ENCODE results near the gene CPNE8.
A peak's percentile ranks its signal among the peaks of the same experiment; 100 is the strongest.
"Not testable (repeated sequence)": the region's sequence is repeated elsewhere in the genome, so short reads cannot be mapped to it uniquely, and the experiment has no call there.

Gene CPNE8

GRCh38 chr12:38771871-38772270 lies 133.5 kb downstream of the CPNE8 start:
- intact Hi-C loops (cut with DNase I), result no loop called here
- DNase-seq, result no peak

DNA sequence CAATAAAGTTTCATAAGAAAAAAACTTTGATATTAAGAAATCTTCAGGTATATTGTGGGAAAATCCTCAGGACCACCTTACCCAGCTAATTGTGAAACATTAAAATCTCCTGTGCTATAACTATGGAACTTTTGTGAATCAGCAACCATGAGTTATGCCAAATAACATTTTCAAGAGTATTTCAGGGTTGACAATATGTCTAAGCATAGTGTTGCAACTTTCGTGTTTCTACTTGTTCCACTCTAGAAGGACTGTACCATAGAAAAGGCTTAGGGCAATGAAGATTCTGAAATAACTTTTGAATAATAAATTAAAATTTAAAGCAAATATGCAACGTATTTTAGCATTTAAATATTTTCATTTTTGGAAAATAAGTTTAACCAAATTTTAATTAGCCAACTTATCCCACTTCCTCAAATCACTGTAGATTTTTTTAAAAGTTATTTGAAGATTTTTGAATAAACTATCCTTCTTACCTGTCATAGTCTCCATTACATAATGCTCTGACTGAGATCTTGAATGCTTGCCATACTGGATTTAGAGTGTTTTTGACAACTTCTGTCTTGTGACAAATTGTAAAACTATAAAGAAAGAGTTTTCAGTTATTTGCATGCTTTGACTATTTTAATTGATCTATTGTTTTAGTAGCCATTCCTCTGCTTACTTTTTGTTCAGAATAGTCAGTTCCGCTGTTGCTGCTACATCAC lies 143.6 kb downstream of the CPNE8 start:
- DNase-seq, result no peak
- intact Hi-C loops (cut with DNase I), result no loop called here

- no peak for DNase-seq
- intact Hi-C loops (cut with DNase I), result no loop called here
These were observed 144.3 kb downstream of the CPNE8 start for GRCh38 chr12:38761111-38761510.

DNA sequence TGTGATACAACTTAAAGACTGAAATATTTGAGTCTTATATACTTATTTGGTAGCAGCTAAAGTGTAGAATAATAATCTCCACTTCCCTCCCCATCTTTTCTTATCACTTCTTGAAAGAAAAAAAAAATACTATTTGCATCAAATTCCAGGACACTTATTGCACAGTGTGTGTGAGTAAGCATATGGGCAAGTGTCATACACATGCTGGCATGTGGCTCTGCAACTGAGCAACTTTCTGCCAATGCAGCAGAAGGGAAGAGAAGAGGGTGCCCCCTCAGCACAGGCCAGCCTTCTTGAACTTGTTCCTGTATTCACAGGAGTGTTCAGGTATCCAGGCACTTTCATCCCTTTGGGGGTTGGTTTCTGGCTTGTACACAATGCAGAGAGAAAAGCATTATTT lies 145.8 kb downstream of the CPNE8 start:
- no peak for DNase-seq
- intact Hi-C loops (cut with DNase I), result no loop called here

DNA sequence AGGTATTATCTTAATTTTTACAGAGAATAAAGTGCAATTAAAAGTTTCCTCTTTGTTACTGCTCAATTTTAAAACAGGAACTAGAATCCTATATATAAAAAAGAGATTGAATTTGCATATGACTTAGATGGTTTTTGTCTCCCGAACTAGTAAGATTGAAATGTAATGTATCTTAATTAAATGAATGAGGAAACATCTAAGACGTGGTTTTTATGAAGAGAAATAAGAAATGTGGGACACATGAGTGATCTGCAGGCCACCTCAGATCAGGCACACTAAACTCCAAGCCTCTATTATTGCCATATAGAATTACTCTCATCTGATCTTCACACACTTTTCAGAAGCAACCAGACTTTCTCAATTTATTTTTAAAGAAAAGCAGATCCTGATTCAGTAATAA lies 158.6 kb downstream of the CPNE8 start:
- DNase-seq, result no peak
- intact Hi-C loops (cut with DNase I), result no loop called here

GRCh38 chr12:38745601-38746000 lies 159.8 kb downstream of the CPNE8 start:
- DNase-seq, result no peak
- intact Hi-C loops (cut with DNase I), result no loop called here

DNA sequence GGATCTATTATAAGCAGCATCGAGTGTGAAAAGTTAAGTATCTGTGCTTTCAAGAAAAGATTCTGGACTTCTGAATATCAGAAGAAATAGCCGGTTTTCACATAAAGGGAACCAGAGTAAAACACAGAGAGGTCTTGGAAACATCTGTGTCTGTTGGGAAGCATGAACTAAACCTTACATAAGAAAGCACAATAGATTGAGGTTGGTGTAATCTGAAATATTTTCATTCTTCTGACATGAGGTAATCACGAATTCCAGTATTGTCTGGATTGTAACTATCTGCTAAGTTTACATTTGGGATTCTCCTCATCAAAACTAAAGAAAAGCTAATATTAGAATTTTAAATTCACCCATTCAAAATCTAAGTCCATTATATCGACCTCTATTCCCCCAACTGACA lies 161.3 kb downstream of the CPNE8 start:
- intact Hi-C loops (cut with DNase I), result no loop called here
- DNase-seq, result no peak

DNA sequence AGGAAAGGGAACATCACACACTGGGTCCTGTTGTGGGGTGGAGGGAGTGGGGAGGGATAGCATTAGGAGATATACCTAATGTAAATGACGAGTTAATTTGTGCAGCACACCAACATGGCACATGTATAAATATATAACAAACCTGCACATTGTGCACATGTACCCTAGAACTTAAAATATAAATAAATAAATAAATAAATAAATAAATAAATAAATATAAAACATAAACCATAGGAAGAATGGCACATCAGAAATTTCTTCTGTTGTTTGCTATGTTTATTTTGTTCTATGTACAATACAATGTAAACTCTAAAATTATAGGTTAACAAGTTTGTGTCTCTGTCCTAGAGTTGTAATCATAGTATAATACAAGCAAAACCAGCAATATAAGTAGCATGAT lies 162.9 kb downstream of the CPNE8 start:
- DNase-seq; intact Hi-C loops (cut with DNase I): not testable (repeated sequence)

- DNase-seq, result no peak
- intact Hi-C loops (cut with DNase I), result no loop called here
These were observed 168.6 kb downstream of the CPNE8 start for GRCh38 chr12:38736821-38737220.

DNA sequence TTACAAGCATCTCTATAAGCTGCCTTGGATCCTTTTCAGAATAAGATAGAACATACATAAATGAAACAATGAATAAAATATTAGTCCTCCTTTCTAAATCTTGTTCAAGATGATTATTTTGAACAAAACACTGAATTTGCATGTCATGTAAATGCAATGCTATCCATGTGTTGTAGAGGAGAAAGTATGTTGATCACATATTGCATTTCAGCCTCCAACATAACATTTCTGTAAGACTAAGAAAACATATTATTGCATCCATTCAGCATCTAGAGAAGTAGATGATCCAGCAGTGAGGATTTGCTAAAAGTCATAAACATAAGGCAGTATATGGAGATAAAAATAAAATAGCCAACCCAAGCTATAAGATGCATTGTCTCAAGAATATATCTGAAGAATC lies 172.6 kb downstream of the CPNE8 start:
- DNase-seq, result no peak
- intact Hi-C loops (cut with DNase I), result no loop called here

- no peak for DNase-seq
- intact Hi-C loops (cut with DNase I), result no loop called here
These were observed 176.5 kb downstream of the CPNE8 start for GRCh38 chr12:38728894-38729293.

DNA sequence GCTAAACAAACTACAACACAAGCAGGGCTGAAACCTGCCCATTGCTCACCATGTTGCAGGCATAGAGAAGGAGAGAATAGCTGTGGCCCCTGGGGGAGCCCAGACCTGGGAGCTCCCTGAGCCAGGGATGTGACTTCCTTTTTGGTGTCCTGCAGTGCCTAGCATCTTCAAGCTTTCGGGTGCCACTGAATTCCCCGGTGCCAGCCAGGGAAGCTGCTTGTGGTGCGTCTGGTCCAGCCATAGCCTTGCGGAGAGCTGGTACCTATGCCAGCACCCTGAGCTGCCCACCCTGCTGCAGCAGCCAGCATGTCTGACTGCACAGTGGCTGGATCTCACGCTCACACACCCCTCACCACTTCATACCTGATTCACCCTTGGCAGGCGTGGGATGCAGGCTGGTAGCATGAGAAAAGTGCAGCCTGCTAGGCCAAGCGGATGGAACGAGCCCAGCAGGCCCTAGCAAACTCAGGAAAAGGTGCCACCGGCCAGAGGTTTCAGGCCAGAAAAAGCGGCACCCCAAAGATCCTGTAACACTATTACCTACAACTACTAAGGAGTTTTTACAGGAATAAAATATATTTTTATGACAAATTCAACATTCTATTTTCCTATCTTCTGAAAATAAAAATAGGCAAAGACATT lies 183.7 kb downstream of the CPNE8 start:
- intact Hi-C loops (cut with DNase I), result no loop called here
- no peak for DNase-seq

DNA sequence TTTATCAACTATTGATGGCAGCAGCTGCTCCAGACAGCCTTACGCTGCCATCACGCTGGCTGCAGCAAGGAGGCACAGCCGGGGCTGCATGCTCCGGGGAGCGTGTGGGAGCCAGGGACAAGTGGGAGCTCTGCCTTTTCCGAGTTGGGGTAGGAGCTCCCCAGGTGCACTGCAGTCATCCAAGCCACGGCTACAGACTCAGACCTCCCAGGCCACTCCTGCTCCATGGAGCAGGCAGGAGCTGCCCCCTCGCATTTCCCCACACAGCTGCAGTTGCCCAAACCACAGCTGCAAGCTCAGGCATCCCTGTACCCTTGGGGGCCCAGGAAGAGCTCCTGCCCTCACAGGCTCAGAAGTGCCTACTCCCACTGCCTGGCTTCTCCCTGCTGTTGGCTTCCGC lies 184.7 kb downstream of the CPNE8 start:
- intact Hi-C loops (cut with DNase I), result no loop called here
- DNase-seq, result peak in 21 of 42 donors; percentile 4 to 60 (median 22)

GRCh38 chr12:38713294-38713693 lies 192.1 kb downstream of the CPNE8 start:
- DNase-seq, result no peak
- intact Hi-C loops (cut with DNase I), result no loop called here

GRCh38 chr12:38711054-38711453 lies 194.3 kb downstream of the CPNE8 start:
- DNase-seq, result no peak
- intact Hi-C loops (cut with DNase I), result no loop called here

DNA sequence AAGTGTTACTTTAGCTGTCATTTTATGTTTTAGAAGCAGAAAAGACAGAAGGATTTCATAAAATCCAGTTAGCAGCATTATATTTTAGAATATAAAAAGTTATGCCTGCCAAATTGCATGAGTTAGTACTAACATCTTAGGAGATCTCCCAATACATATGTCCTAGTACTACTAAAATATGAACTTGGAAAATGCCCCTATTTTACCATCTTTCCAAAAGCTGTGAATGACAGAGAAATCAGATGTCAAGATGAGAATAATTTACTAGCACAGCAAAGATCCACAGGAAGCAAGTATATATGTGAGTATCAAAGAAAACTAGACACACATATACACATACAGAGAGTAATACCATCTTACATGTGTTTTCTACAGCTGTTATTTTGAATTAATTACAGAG lies 196.9 kb downstream of the CPNE8 start:
- intact Hi-C loops (cut with DNase I), result no loop called here
- DNase-seq, result no peak

GRCh38 chr12:38707648-38708047 lies 197.7 kb downstream of the CPNE8 start:
- no peak for DNase-seq
- intact Hi-C loops (cut with DNase I), result no loop called here

DNA sequence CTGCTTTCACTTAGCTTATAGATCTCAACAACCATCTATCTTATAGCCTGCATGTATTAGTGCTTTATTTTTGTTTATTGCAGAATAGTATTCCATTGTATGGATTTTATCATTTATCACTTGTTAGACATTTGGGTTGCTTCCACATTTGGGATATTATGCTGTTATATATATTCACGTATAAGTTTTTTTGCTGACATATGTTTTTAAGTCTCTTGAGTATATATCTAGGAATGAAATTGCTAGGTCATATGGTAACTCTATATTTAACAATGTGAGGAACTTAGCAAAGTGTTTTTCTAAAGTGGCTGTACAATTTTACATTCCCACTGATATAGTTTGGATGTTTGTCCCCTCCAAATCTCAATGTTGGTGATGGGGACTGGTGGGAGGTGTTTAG lies 208.1 kb downstream of the CPNE8 start:
- no peak for DNase-seq
- intact Hi-C loops (cut with DNase I), result no loop called here

GRCh38 chr12:38695057-38695456 lies 210.3 kb downstream of the CPNE8 start:
- DNase-seq, result no peak
- intact Hi-C loops (cut with DNase I), result no loop called here

GRCh38 chr12:38691164-38691563 lies 214.2 kb downstream of the CPNE8 start:
- no peak for DNase-seq
- intact Hi-C loops (cut with DNase I), result no loop called here

- DNase-seq, result no peak
- intact Hi-C loops (cut with DNase I), result no loop called here
These were observed 214.7 kb downstream of the CPNE8 start for GRCh38 chr12:38690646-38691045.

All from head of caudate nucleus (tissue), 42 donors.